Common myeloid progenitor, CD34-positive (primary cell): ENCODE results near the gene ABLIM1.
A peak's percentile ranks its signal among the peaks of the same experiment; 100 is the strongest.

Experiments used
- CTCF ChIA-PET: fragments of 350-600 bp; sonication (Branson Sonifier 250); formaldehyde crosslinking; loops from one replicate; lab custom pipeline; 2021; ENCODE audit warnings: antibody characterized with exemption; lab: Charles Lee
- POLR2A ChIA-PET: fragments of 350-600 bp; sonication (Branson Sonifier 250); formaldehyde crosslinking; loops from one replicate; lab custom pipeline; 2021; ENCODE audit warnings: antibody characterized with exemption; lab: Charles Lee
- DNase-seq, 3 donors: peaks; one replicate each; pipeline versions ENCODE4 v3.0.0 to v3.0.0-alpha.2; 2013
- H3K27ac ChIP-seq, 2 experiments: 1 replicate in 1 of 2; 2 replicates in 1 of 2; pipeline ENCODE4 v1.7.0; 2013; ENCODE audit warnings: inconsistent platforms in 2 of 2, low read length in 2 of 2, mild to moderate bottlenecking in 2 of 2, low read depth in 1 of 2, moderate library complexity in 1 of 2; ENCODE audit not compliant: severe bottlenecking in 2 of 2, insufficient read depth in 1 of 2, poor library complexity in 1 of 2
- H3K27me3 ChIP-seq, 5 experiments: replicated peaks in 2 of 5; 1 replicate in 3 of 5; 2 replicates in 2 of 5; pipeline versions ENCODE4 v1.6.1 to v1.7.0; 2013; ENCODE audit warnings: low read length in 4 of 5, mild to moderate bottlenecking in 2 of 5, moderate library complexity in 2 of 5, inconsistent platforms in 1 of 5; ENCODE audit not compliant: insufficient read depth in 5 of 5, control insufficient read depth in 4 of 5
- H3K36me3 ChIP-seq, 4 experiments: 1 replicate in 2 of 4; 2 replicates in 2 of 4; pipeline versions ENCODE4 v1.6.1 to v1.7.0; 2013; ENCODE audit warnings: low read length in 3 of 4, control low read depth in 1 of 4, mild to moderate bottlenecking in 1 of 4; ENCODE audit not compliant: control insufficient read depth in 4 of 4, insufficient read depth in 4 of 4
- H3K4me1 ChIP-seq, 4 experiments: 1 replicate in 3 of 4; 2 replicates in 1 of 4; pipeline versions ENCODE4 v1.6.1 to v1.7.1; 2013; ENCODE audit warnings: low read length in 3 of 4, mild to moderate bottlenecking in 3 of 4, control low read depth in 1 of 4, inconsistent platforms in 1 of 4, moderate library complexity in 1 of 4; ENCODE audit not compliant: control insufficient read depth in 4 of 4, insufficient read depth in 4 of 4; ENCODE audit errors: control extremely low read depth in 1 of 4
- H3K4me3 ChIP-seq, 7 experiments: 1 replicate in 4 of 7; 2 replicates in 3 of 7; pipeline versions ENCODE4 v1.5.1 to v1.7.0; 2013; ENCODE audit warnings: mild to moderate bottlenecking in 7 of 7, low read length in 6 of 7, moderate library complexity in 6 of 7, inconsistent platforms in 2 of 7, low read depth in 2 of 7, control low read depth in 1 of 7; ENCODE audit not compliant: insufficient read depth in 4 of 7, control insufficient read depth in 1 of 7; ENCODE audit errors: extremely low read depth in 1 of 7
- H3K9me3 ChIP-seq, 5 experiments: 1 replicate in 4 of 5; 2 replicates in 1 of 5; pipeline versions ENCODE4 v1.6.1 to v1.7.1; 2013; ENCODE audit warnings: low read length in 4 of 5, mild to moderate bottlenecking in 2 of 5, inconsistent platforms in 1 of 5, low read depth in 1 of 5, moderate library complexity in 1 of 5; ENCODE audit not compliant: control insufficient read depth in 4 of 5, insufficient read depth in 2 of 5; ENCODE audit errors: control extremely low read depth in 1 of 5
- WGBS: methylation state at CpG from one replicate; pipeline ENCODE4 v1.1.5; 2013; ENCODE audit not compliant: insufficient coverage; 5-methylcytosine and 5-hydroxymethylcytosine counted together

The ABLIM1 gene

GRCh38 chr10:114402233-114402632, 255.8 kb downstream of the ABLIM1 start:
- 83% methylated on average over 2 of the region's 2 CpGs for whole genome bisulfite sequencing
- no peak for DNase-seq
- Histone ChIP-seq H3K36me3 (no peaks in the 10 kb centered on the region), H3K9me3 (no peaks in the 10 kb centered on the region), H3K4me3 (no peak overlapping the region), H3K27ac (no peak overlapping the region), H3K4me1 (peaks cover 3 to 29% (median 25%) of the 10 kb centered on the region in 4 experiments), H3K27me3 (peaks cover 0 to 63% (median 38%) of the 10 kb centered on the region in 5 experiments)
- ChIA-PET POLR2A (interaction anchor here (0.6 kb wide), 1 partner anchor 1302 kb away, joined by 3 read pairs; no protein-coding TSS in a partner anchor), CTCF (interaction anchor here (1.2 to 1.3 kb wide), 2 partner anchors 11 to 13 kb away, joined by 3 read pairs; no protein-coding TSS in a partner anchor)

GRCh38 chr10:114401195-114401791, 256.8 kb downstream of the ABLIM1 start:
- no peaks in the 10 kb centered on the region for H3K36me3 ChIP-seq
- ChIA-PET POLR2A (interaction anchor here (0.9 kb wide), 1 partner anchor 12 kb away, joined by 4 read pairs; no protein-coding TSS in a partner anchor), CTCF (interaction anchor here (1.2 kb wide), 1 partner anchor 12 kb away, joined by 3 read pairs; no protein-coding TSS in a partner anchor)
- H3K4me1 ChIP-seq, result peaks cover 3 to 29% (median 25%) of the 10 kb centered on the region in 4 experiments
- WGBS, result 93% methylated on average over 2 of the region's 7 CpGs
- H3K4me3 ChIP-seq, result no peak overlapping the region
- no peaks in the 10 kb centered on the region for H3K9me3 ChIP-seq
- no peak for DNase-seq
- H3K27me3 ChIP-seq, result peaks cover 0 to 63% (median 38%) of the 10 kb centered on the region in 5 experiments
- H3K27ac ChIP-seq, result no peak overlapping the region

GRCh38 chr10:114400091-114400490, 258.0 kb downstream of the ABLIM1 start:
- Histone ChIP-seq H3K27ac (no peak overlapping the region), H3K4me1 (peaks cover 3 to 35% (median 28%) of the 10 kb centered on the region in 4 experiments), H3K36me3 (no peaks in the 10 kb centered on the region), H3K27me3 (peaks cover 0 to 52% (median 31%) of the 10 kb centered on the region in 5 experiments), H3K4me3 (no peak overlapping the region), H3K9me3 (no peaks in the 10 kb centered on the region)
- WGBS, result 100% methylated on average over 2 of the region's 3 CpGs
- CTCF ChIA-PET, result no interaction called here
- POLR2A ChIA-PET, result interaction anchor here (0.9 kb wide), 1 partner anchor 11 kb away, joined by 4 read pairs; no protein-coding TSS in a partner anchor
- DNase-seq, result no peak

GRCh38 chr10:114399576-114399975, 258.5 kb downstream of the ABLIM1 start:
- CTCF ChIA-PET, result interaction anchor here (1.6 kb wide), 1 partner anchor 38 kb away, joined by 5 read pairs; no protein-coding TSS in a partner anchor
- Histone ChIP-seq H3K9me3 (no peaks in the 10 kb centered on the region), H3K4me3 (no peak overlapping the region), H3K27me3 (peaks cover 0 to 47% (median 28%) of the 10 kb centered on the region in 5 experiments), H3K4me1 (peaks cover 3 to 35% (median 27%) of the 10 kb centered on the region in 4 experiments), H3K36me3 (no peaks in the 10 kb centered on the region), H3K27ac (no peak overlapping the region)
- 98% methylated on average over 6 of the region's 6 CpGs for WGBS
- DNase-seq, result no peak
- POLR2A ChIA-PET, result no interaction called here

- CTCF ChIA-PET, result interaction anchor here (1.0 to 2.5 kb wide), 3 partner anchors 10 to 95 kb away, joined by 3 to 12 read pairs (median 5); no protein-coding TSS in a partner anchor
- H3K4me1 ChIP-seq, result peaks cover 3 to 32% (median 19%) of the 10 kb centered on the region in 4 experiments
- H3K27me3 ChIP-seq, result peaks cover 0 to 39% (median 23%) of the 10 kb centered on the region in 5 experiments
- H3K9me3 ChIP-seq, result no peaks in the 10 kb centered on the region
- H3K27ac ChIP-seq, result no peak overlapping the region
- 96% methylated on average over 9 of the region's 10 CpGs for WGBS
- POLR2A ChIA-PET, result no interaction called here
- H3K4me3 ChIP-seq, result no peak overlapping the region
- no peaks in the 10 kb centered on the region for H3K36me3 ChIP-seq
- DNase-seq, result no peak
These were observed 259.3 kb downstream of the ABLIM1 start for GRCh38 chr10:114398587-114399331.

GRCh38 chr10:114397651-114398145, 260.4 kb downstream of the ABLIM1 start:
- WGBS, result 79% methylated on average over 2 of the region's 6 CpGs
- peak in 1 of 3 donors; percentile 27 for DNase-seq
- no peaks in the 10 kb centered on the region for H3K36me3 ChIP-seq
- no peak overlapping the region for H3K27ac ChIP-seq
- H3K9me3 ChIP-seq, result no peaks in the 10 kb centered on the region
- no peak overlapping the region for H3K4me3 ChIP-seq
- POLR2A ChIA-PET, result no interaction called here
- peaks cover 0 to 28% (median 14%) of the 10 kb centered on the region in 5 experiments for H3K27me3 ChIP-seq
- CTCF ChIA-PET, result interaction anchor here (1.0 to 2.5 kb wide), 5 partner anchors 11 to 94 kb away, joined by 3 to 12 read pairs (median 4); no protein-coding TSS in a partner anchor
- H3K4me1 ChIP-seq, result peaks cover 3 to 31% (median 15%) of the 10 kb centered on the region in 4 experiments
